HepG2 (cell line): Measurements from ENCODE around the gene ZNF75A. TPM values are rescaled to one million over a fixed set of nuclear protein-coding genes. Genes with fewer than 3 reads are reported as not detected.

Source experiments
- CREB1 ChIP-seq, 2 experiments: fragments of 450-650 bp in 1 of 2; IDR thresholded peaks; 2 replicates each; pipeline ENCODE4 v1.6.1; 2016 to 2017; ENCODE audit warnings: control low read depth in 1 of 2, mild to moderate bottlenecking in 1 of 2, missing compliant biosample characterization in 1 of 2, missing genetic modification characterization in 1 of 2
- GATAD1 ChIP-seq: IDR thresholded peaks from 2 replicates; pipeline ENCODE4 v1.6.1; 2016; ENCODE audit warnings: missing genetic modification reagents, missing compliant biosample characterization
- HIVEP1 ChIP-seq: sonication (generic); formaldehyde crosslinking; IDR thresholded peaks from 2 replicates; pipeline ENCODE4 v1.4.0; 2020; ENCODE audit warnings: mild to moderate bottlenecking, missing genetic modification reagents
- HNF1A ChIP-seq, 2 experiments: sonication (generic) in 1 of 2; formaldehyde crosslinking in 1 of 2; IDR thresholded peaks; 2 replicates each; pipeline versions ENCODE4 v1.4.0 to v1.6.1; 2016 to 2020; ENCODE audit warnings: borderline replicate concordance in 1 of 2, low read depth in 1 of 2, mild to moderate bottlenecking in 1 of 2, missing genetic modification reagents in 1 of 2
- MIXL1 ChIP-seq: IDR thresholded peaks from 2 replicates; pipeline ENCODE4 v1.6.1; 2016
- PHF21A ChIP-seq: sonication (generic); formaldehyde crosslinking; IDR thresholded peaks from 2 replicates; pipeline ENCODE4 v1.5.0; 2020; ENCODE audit warnings: mild to moderate bottlenecking, missing genetic modification reagents
- SOX13 ChIP-seq, 3 experiments: fragments of 450-650 bp in 1 of 3; sonication (generic) in 1 of 3; formaldehyde crosslinking in 1 of 3; IDR thresholded peaks in 2 of 3; conservative IDR thresholded peaks in 1 of 3; 2 replicates each; pipeline versions ENCODE4 v1.5.0 to v1.6.1; 2016 to 2020; ENCODE audit warnings: antibody characterized with exemption in 1 of 3, mild to moderate bottlenecking in 1 of 3, missing compliant biosample characterization in 1 of 3, missing genetic modification reagents in 1 of 3, moderate library complexity in 1 of 3
- SRSF1 ChIP-seq: fragments of 200-400 bp; formaldehyde crosslinking; optimal IDR thresholded peaks from 2 replicates; pipeline ENCODE3; 2017; ENCODE audit warnings: mild to moderate bottlenecking, low read depth, low read length, moderate library complexity
- TCF12 ChIP-seq, 2 experiments: fragments of 450-650 bp in 1 of 2; sonication (generic) in 1 of 2; formaldehyde crosslinking in 1 of 2; IDR thresholded peaks; 2 replicates each; pipeline versions ENCODE4 v1.6.1 to v1.8.0; 2017 to 2022; ENCODE audit warnings: antibody characterized with exemption in 1 of 2, mild to moderate bottlenecking in 1 of 2, missing genetic modification reagents in 1 of 2, moderate library complexity in 1 of 2
- ZBTB43 ChIP-seq: sonication (generic); formaldehyde crosslinking; conservative IDR thresholded peaks from 2 replicates; pipeline ENCODE4 v1.4.0; 2020; ENCODE audit warnings: missing genetic modification reagents
- ZBTB7B ChIP-seq: sonication (generic); formaldehyde crosslinking; IDR thresholded peaks from 2 replicates; pipeline ENCODE4 v1.4.0; 2020; ENCODE audit warnings: missing genetic modification reagents
- ZFP36L1 ChIP-seq: sonication (generic); formaldehyde crosslinking; IDR thresholded peaks from 2 replicates; pipeline ENCODE4 v1.8.0; 2022; ENCODE audit warnings: mild to moderate bottlenecking, missing genetic modification reagents, moderate library complexity
- ZNF138 ChIP-seq: sonication (generic); formaldehyde crosslinking; IDR thresholded peaks from 2 replicates; pipeline ENCODE4 v1.5.0; 2020; ENCODE audit warnings: mild to moderate bottlenecking, low read depth, missing genetic modification reagents
- ZNF160 ChIP-seq: sonication (generic); formaldehyde crosslinking; IDR thresholded peaks from 2 replicates; pipeline ENCODE4 v1.8.0; 2022; ENCODE audit warnings: mild to moderate bottlenecking, inconsistent platforms, missing genetic modification reagents
- ZNF260 ChIP-seq: sonication (generic); formaldehyde crosslinking; IDR thresholded peaks from 2 replicates; pipeline ENCODE4 v1.4.0; 2020; ENCODE audit warnings: missing genetic modification reagents, low read depth, mild to moderate bottlenecking, borderline replicate concordance
- ZNF687 ChIP-seq: sonication (generic); formaldehyde crosslinking; IDR thresholded peaks from 2 replicates; pipeline ENCODE4 v1.5.1; 2020; ENCODE audit warnings: mild to moderate bottlenecking, missing genetic modification reagents, moderate library complexity
- ZZZ3 ChIP-seq: sonication (generic); formaldehyde crosslinking; IDR thresholded peaks from 2 replicates; pipeline ENCODE4 v1.4.0; 2020; ENCODE audit warnings: missing genetic modification reagents, mild to moderate bottlenecking, borderline replicate concordance
- polyA plus RNA-seq, 8 experiments: library from polyadenylated mRNA; depleted of rRNA in 3 of 8; stranded (reverse) in 7 of 8; unstranded in 1 of 8; fragments of >200 nt; fragmentation: Illumina TruSeq in 4 of 8; extraction: Trizol in 4 of 8; gene quantifications; 2 replicates each; pipeline versions ENCODE4 v1.2.1 to v1.2.3, GENCODE V29; 2011 to 2016; ENCODE audit warnings: low read depth in 4 of 8, missing spikeins in 1 of 8, mixed read lengths in 1 of 8; ENCODE audit not compliant: insufficient read depth in 1 of 8
- total RNA-seq, 5 experiments: library from RNA; depleted of rRNA; stranded (reverse); fragments of >200 nt; fragmentation: Illumina TruSeq; extraction: Trizol; gene quantifications; 2 replicates each; pipeline ENCODE4 v1.2.3, GENCODE V29; 2016; ENCODE audit warnings: low read depth in 1 of 5

ZNF75A gene
- total and polyA plus RNA-seq, 2 of the 13 experiments (the other 11 are each of a cell fraction or from before 2014, with no cell fraction given): 1.4 to 2.1 TPM

- TF ChIP-seq ZBTB43 (CRISPR knock-in tag): no peak
- TF ChIP-seq PHF21A (CRISPR knock-in tag): peak; percentile 80
- TF ChIP-seq ZFP36L1 (CRISPR knock-in tag): peak; percentile 60; the same call in 1 of the 2 replicates
- TF ChIP-seq ZBTB7B (CRISPR knock-in tag): no peak
- TF ChIP-seq ZNF138 (CRISPR knock-in tag): no peak; the same call in 1 of the 2 replicates
- peak; percentile 40 for TF ChIP-seq MIXL1 (CRISPR knock-in tag)
- peak; percentile 95 for TF ChIP-seq ZNF687 (CRISPR knock-in tag)
- TF ChIP-seq GATAD1 (CRISPR knock-in tag): peak; percentile 97
- TF ChIP-seq TCF12 (IDR thresholded peaks at IDR 0.05): no peak
- TF ChIP-seq TCF12 (CRISPR knock-in tag; IDR thresholded peaks at IDR 0.05): peak; percentile 69; the same call in 1 of the 2 replicates
- TF ChIP-seq HNF1A (IDR thresholded peaks at IDR 0.05; ENCODE audit: low read depth): no peak
- peak; percentile 8; the same call in 1 of the 2 replicates for TF ChIP-seq HNF1A (CRISPR knock-in tag; IDR thresholded peaks at IDR 0.05; ENCODE audit: borderline replicate concordance)
- TF ChIP-seq ZNF160 (CRISPR knock-in tag): peak; percentile 69
- TF ChIP-seq SOX13 (IDR thresholded peaks at IDR 0.05): no peak
- TF ChIP-seq SOX13 (CRISPR knock-in tag; conservative IDR thresholded peaks at IDR 0.05 in 1 of 2, IDR thresholded peaks at IDR 0.05 in 1 of 2): no peak; a peak in 1 of 4 replicates
- no peak for TF ChIP-seq HIVEP1 (CRISPR knock-in tag)
- TF ChIP-seq ZZZ3 (CRISPR knock-in tag): 0 out of 2 replicates have a peak, but pooled peaks have one; percentile 73
- TF ChIP-seq CREB1 (IDR thresholded peaks at IDR 0.05): peak; percentile 93
- peak; percentile 97 for TF ChIP-seq CREB1 (CRISPR knock-in tag; IDR thresholded peaks at IDR 0.05)
- no peak for TF ChIP-seq SRSF1
- no peak for TF ChIP-seq ZNF260 (CRISPR knock-in tag)
These were observed 22.4 kb upstream of the ZNF75A start, which contains the start of gene ZNF263 (continued) for GRCh38 chr16:3282730-3283542.
